Right lobe of liver (tissue), 4 donors: ENCODE results near the gene SEC14L2.

Experiments used
- POLR2A ChIP-seq: fragments of 450-650 bp; IDR thresholded peaks from one replicate; pipeline ENCODE4 v1.6.1; 2017; ENCODE audit warnings: antibody characterized with exemption, mild to moderate bottlenecking
- TF ChIP-seq, protein P1 (sequence below), 4 donors: fragments of 200-600 bp in 3 of 4; fragments of 450-650 bp in 1 of 4; IDR thresholded peaks; one replicate each; pipeline versions ENCODE4 v1.5.1 to v1.8.0; 2016 to 2022; ENCODE audit warnings: antibody characterized with exemption in 4 of 4, mild to moderate bottlenecking in 2 of 4
- donor health status: DM: no; HTN: no; CAD: no.
- donor health status: DM: no; HTN: no; CAD: no.
- donor health status: DM: no; HTN: yes; CAD: no.

DNA sequence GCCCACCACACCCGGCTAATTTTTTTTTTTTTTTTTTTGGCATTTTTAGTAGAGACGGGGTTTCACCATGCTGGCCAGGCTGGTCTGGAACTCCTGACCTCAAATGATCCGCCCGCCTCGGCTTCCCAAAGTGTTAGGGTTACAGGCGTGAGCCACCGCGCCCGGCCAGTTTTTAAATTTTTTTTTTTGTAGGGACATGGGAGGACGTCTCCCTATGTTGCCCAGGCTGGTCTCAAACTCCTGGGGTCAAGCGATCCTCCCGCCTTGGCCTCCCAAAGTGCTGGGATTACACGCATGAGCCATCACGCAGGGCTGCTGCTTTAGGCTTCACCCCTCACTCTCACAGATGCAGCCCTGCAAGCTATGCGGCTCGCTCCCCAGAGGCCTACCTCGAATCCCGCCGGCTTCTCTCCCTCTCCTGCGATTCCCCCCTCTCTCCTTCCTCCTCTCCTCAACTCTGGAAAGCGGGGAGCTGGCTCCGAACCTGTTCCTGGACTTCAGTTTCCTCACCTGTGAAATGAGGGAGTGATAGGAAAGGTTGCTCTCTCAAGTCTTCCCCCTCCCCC, 39.1 kb upstream of the SEC14L2 start:
- TF ChIP-seq, protein P1, sequence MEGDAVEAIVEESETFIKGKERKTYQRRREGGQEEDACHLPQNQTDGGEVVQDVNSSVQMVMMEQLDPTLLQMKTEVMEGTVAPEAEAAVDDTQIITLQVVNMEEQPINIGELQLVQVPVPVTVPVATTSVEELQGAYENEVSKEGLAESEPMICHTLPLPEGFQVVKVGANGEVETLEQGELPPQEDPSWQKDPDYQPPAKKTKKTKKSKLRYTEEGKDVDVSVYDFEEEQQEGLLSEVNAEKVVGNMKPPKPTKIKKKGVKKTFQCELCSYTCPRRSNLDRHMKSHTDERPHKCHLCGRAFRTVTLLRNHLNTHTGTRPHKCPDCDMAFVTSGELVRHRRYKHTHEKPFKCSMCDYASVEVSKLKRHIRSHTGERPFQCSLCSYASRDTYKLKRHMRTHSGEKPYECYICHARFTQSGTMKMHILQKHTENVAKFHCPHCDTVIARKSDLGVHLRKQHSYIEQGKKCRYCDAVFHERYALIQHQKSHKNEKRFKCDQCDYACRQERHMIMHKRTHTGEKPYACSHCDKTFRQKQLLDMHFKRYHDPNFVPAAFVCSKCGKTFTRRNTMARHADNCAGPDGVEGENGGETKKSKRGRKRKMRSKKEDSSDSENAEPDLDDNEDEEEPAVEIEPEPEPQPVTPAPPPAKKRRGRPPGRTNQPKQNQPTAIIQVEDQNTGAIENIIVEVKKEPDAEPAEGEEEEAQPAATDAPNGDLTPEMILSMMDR (IDR thresholded peaks at IDR 0.05): no peak
- no peak for TF ChIP-seq POLR2A
